Cardiac fibroblast (primary cell): ENCODE measurements around the gene INPP5A.

ENCODE experiments used
- DNase-seq, 2 donors: peaks; one replicate each; pipeline versions ENCODE4 v3.0.0 to v3.0.0-alpha.2; 2010; ENCODE audit warnings: low read depth in 2 of 2
- H3K4me3 ChIP-seq, 2 donors: replicated peaks in 1 of 2; 1 replicate in 1 of 2; 2 replicates in 1 of 2; pipeline ENCODE4 v1.5.1; 2011; ENCODE audit warnings: low read depth in 2 of 2, low read length in 2 of 2, mild to moderate bottlenecking in 2 of 2, moderate library complexity in 1 of 2
- TF ChIP-seq, protein P1 (sequence below): IDR thresholded peaks from one replicate; pipeline ENCODE4 v1.5.1; 2011; ENCODE audit warnings: low read depth, mild to moderate bottlenecking, low read length, inconsistent platforms

The INPP5A gene

DNA sequence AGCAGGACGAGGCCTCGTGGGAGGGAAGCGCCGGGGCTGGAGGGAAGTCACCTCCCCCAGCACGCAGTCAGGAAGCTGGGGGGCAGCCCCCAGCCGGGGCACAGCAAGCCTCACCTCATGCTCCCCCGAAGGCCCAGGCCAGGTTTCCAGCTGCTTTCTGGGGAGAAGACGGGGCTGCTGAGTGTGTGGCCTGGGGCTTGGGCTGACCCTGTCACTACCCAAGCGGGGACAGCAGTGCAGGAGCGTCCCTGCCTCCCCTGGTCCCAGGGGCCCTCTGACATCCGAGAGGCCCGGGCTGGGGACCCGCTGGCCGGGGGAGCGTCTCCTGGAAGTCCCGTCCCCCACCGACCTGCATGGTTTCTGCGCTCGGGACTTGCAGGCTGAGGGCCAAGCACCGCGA is 268.0 kb downstream of the INPP5A start:
- DNase-seq: no peak
- no peak overlapping the region for H3K4me3 ChIP-seq
- TF ChIP-seq, protein P1, sequence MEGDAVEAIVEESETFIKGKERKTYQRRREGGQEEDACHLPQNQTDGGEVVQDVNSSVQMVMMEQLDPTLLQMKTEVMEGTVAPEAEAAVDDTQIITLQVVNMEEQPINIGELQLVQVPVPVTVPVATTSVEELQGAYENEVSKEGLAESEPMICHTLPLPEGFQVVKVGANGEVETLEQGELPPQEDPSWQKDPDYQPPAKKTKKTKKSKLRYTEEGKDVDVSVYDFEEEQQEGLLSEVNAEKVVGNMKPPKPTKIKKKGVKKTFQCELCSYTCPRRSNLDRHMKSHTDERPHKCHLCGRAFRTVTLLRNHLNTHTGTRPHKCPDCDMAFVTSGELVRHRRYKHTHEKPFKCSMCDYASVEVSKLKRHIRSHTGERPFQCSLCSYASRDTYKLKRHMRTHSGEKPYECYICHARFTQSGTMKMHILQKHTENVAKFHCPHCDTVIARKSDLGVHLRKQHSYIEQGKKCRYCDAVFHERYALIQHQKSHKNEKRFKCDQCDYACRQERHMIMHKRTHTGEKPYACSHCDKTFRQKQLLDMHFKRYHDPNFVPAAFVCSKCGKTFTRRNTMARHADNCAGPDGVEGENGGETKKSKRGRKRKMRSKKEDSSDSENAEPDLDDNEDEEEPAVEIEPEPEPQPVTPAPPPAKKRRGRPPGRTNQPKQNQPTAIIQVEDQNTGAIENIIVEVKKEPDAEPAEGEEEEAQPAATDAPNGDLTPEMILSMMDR: no peak

DNA sequence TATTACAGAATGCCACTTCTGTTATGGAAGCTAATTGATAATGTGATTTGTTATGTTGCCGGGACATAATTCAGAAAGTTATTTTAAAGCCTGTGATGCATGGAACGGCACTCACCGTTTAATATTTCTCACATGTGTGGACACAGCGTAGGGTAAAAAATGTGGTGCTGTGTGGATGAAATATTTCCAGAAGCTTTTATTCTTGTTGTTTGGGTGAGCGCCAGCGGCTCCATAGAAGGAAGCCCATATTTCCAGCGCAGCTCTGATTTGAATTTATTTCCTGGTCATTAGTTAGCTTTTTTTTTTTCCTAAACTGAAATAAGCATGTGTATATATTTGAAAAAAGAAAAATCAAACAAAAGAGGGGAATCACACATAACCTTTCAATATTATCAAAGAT is 268.5 kb downstream of the INPP5A start:
- no peak for DNase-seq
- TF ChIP-seq, protein P1: no peak
- no peak overlapping the region for H3K4me3 ChIP-seq

DNA sequence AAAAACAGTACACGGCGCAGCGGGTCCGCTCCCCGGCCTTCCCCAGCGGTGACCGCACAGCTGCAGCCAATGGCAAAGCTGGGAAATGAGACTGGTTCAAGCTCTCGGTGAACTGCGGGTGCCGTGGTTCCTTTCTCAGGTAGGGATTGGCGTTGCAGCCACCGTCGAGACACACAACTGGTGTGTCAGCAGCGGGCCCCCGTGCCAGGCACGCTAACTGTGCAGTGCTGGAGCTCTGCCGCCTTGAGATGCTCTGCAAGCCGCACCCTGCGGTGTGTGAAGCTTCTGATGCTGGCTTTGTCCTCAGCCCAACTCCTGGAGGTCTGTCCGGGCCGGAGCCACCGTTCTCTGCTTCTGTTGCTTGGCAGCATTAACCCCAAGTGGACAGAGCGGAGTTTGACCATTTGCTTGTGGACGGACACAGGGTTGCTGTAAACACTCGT is 269.0 kb downstream of the INPP5A start:
- DNase-seq: no peak
- TF ChIP-seq, protein P1: no peak
- H3K4me3 ChIP-seq: no peak overlapping the region

DNA sequence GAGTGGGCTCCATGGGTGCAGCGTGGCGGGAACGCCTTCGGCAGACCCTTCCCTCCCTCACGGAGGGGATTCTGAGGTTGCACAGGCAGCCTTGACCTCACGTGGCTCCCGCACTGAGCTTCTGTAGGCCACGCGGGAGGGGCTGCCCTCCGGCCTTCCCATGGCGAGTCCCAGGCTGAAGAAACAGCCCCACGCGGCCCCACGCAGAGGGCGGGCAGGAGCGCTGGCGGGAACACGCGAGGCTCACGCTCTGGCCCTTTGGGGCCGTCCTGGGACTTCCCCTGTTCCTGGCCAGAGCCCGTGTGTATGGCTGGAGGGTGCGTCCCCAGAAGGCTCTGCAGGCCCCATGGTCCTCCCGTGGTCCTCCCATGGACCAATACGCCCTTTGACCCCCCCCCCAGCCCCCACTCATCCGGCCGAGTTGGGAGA is 270.0 kb downstream of the INPP5A start:
- DNase-seq: no peak
- TF ChIP-seq, protein P1: no peak
- no peak overlapping the region for H3K4me3 ChIP-seq

GRCh38 chr10:132808383-132809231 is 271.0 kb downstream of the INPP5A start:
- TF ChIP-seq, protein P1: no peak
- H3K4me3 ChIP-seq: no peak overlapping the region
- no peak for DNase-seq

DNA sequence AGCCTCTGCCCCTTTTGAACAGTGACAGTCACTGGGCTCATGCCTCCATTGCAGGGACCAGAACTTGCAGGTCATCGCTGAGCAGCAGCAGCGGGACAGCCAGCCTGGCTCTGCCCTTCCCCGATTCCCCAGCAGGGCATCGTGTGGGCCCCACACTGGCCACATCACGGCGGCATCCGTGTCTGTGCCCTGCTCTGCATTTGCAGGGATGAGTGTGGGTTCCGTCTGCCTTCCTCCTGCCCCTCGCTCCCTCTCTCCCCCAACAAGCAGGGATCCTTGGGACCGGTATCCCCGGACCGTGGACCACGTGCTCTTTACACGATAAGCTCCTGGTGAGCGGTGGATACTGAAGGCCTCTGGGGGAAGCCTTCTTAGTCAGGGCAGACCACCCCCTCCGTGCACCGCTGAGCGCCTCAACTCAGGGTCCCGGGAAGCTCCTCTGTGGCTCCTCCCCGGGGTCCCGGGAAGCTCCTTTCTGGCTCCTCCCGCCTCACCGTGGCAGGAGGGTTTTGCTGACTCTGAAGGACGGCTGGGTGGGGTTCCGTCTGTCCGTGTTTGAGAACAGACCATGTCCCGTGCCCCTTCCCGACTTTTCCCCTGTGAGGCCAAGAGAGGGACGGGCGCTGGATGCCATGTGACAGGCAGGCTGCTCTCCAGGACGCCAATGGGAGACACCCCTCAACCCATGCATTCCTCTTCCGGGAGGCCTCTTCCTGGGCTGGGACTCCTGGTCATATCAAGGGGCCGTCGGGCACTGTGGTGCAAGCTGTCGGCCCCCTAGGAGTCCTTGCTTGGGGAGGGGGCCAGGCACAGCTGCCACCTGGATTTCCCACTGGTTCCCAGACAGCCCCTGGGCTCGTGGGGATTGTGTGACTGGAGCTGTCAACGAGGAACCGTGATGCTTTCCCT is 271.9 kb downstream of the INPP5A start:
- H3K4me3 ChIP-seq: no peak overlapping the region
- DNase-seq: no peak
- TF ChIP-seq, protein P1: no peak
